Stimulated activated CD4-positive, alpha-beta T cell treated with anti-CD3 and anti-CD28 coated beads, Interleukin-1b, Interleukin-23, amount 100 ng/mL, for 4 hours (primary cell): ENCODE data around the gene HLA-DQB1.
"Not testable (repeated sequence)": the region's sequence is repeated elsewhere in the genome, so short reads cannot be mapped to it uniquely, and the experiment has no call there.

Source experiments
- DNase-seq, 2 donors: peaks; one replicate each; pipeline ENCODE4 v3.0.0-alpha.2; 2020; ENCODE audit warnings: low read depth in 2 of 2

The HLA-DQB1 gene

DNA sequence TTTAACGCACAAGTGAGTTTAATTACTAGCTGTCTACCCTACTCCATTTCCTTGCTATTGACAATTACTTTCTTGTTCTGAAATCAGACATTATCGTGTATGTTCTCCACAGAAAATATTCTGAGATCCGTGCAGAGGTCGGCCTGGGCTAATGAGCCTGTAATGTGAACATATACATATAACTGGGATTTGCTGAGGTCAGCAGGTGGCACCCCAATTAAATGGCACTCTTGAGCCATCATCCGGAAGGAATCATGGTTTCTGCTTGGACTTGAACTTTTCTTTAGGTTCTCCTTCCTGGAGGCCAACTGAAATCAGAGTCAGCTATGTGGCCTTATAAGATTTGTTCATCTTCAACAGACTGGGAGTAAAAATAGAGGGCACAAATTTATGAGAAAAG lies 3.6 kb downstream of the HLA-DQB1 start:
- DNase-seq = no peak

DNA sequence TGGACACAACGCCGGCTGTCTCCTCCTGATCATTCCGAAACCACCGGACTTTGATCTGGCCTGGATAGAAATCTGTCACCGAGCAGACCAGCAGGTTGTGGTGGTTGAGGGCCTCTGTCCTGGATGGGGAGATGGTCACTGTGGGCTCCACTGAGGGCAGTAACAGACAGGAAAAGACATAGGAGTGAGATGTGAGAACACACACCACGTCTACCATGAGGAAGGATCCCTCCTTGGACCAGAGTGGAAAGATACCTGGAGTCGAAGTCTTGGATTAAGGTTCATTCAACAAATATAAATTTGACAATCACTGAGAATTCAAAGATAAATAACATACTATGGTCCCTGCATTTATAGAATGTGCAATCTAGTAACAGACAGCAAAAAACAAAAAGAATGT lies 4.4 kb downstream of the HLA-DQB1 start:
- no peak for DNase-seq

DNA sequence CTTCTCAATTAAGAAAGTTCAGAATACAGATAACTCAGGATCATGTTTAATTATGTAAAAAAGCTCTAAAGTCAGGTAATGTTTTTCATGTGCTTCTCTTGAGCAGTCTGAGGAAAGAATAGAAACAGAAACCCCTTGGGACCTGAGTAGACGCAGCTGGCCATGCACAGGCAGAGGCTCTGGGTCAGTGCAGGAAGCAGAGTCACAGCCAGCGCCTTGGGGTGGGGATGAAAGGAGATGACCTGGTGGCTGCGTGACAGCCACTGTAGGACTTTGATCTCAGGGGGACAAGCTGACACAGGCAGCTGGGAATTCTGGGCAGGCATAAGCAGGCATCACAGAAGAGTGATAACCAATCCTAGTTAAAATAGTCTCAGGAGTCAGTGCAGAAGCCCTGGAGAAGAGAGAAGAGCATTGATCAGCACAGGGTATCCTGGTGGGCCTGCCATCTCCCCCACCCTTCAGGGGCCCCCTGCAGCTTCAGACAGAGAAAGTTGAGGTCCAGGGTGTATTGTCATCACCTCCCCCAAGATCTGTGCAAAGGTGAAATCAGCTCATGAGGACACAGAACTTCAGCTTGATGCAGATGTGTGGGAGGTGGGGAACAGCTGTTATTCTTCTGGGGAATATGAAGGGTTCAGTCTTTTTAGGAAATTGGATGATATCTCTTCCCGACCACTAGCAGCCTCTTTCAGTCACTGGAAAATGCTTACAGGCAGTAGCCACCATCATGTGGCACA lies 6.4 kb downstream of the HLA-DQB1 start:
- DNase-seq = no peak

DNA sequence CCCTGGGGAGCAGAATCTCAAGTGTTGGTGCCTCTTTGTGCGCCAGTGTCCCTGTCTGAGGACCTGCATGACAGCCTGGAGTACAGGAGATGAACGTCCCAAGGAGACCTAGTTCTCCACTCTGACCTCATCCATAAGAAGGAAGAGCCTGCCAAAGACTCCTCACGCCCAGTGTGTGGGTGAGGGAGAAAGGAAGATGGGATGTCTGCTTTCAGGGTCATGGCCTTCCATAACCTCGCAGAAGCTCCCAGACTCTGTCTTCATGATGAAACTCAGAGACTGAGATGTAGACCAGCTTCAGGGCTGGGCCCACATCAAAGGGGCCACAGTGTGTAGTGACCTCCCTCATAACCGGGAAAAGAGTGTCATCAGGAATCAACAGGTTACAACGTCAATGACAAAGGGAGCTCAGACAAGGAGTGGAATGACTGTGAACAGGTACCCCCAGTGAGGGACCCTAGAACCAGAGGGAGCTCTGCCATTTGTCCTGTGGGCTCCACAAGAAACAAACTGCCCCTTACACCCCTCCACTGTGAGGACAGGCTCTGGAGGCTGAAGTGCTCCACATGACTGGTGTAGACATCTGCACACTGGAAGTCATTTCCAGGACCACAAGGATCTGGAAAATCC lies 8.1 kb downstream of the HLA-DQB1 start:
- DNase-seq = no peak

- DNase-seq = not testable (repeated sequence)
These were observed 8.6 kb downstream of the HLA-DQB1 start for GRCh38 chr6:32657819-32658218.

GRCh38 chr6:32657329-32657728 lies 9.1 kb downstream of the HLA-DQB1 start:
- not testable (repeated sequence) for DNase-seq

GRCh38 chr6:32655203-32655710 lies 11.2 kb downstream of the HLA-DQB1 start:
- no peak for DNase-seq

- no peak for DNase-seq
These were observed 21.3 kb downstream of the HLA-DQB1 start for GRCh38 chr6:32645047-32645703.

DNA sequence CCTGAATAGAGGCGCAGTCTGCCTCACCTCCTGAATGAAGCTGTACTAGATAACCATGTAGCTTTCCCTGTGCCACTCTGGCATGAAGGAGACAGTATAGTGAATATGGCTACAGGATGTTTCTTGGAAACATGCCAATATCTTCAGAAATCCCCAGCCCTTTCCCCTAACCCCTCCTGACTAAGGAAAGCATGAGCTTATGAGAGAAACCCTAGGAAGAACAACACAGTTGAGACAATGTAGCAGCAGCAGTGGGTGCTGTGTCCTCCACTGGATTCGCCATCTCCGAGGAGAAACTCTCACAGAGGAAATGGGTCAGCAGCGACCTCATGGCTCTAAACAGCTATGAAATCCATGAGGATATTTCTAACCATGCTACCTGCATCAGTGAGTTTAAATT lies 22.6 kb downstream of the HLA-DQB1 start:
- DNase-seq = no peak

DNA sequence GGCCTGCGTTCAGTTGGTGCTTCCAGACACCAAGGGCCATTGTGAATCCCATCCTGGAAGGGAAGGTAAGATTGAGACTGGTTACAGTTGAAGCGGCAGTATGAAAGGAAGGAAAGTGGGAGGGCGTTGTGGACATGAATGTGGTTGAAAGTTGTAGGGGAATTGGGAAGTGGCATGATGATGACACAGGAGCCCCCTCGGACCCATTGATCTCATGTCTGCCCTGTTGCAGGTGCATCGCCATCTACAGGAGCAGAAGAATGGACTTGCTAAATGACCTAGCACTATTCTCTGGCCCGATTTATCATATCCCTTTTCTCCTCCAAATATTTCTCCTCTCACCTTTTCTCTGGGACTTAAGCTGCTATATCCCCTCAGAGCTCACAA lies 23.7 kb downstream of the HLA-DQB1 start:
- DNase-seq = no peak

- not testable (repeated sequence) for DNase-seq
These were observed 24.4 kb downstream of the HLA-DQB1 start for GRCh38 chr6:32641785-32642719.

DNA sequence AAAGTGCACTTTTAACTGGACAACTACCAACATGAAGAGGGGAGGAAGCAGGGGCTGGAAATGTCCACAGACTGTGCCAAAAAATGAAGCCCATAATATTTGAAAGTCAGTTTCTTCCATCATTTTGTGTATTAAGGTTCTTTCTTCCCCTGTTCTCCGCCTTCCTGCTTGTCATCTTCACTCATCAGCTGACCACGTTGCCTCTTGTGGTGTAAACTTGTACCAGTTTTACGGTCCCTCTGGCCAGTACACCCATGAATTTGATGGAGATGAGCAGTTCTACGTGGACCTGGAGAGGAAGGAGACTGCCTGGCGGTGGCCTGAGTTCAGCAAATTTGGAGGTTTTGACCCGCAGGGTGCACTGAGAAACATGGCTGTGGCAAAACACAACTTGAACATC lies 25.3 kb downstream of the HLA-DQB1 start:
- DNase-seq = no peak

DNA sequence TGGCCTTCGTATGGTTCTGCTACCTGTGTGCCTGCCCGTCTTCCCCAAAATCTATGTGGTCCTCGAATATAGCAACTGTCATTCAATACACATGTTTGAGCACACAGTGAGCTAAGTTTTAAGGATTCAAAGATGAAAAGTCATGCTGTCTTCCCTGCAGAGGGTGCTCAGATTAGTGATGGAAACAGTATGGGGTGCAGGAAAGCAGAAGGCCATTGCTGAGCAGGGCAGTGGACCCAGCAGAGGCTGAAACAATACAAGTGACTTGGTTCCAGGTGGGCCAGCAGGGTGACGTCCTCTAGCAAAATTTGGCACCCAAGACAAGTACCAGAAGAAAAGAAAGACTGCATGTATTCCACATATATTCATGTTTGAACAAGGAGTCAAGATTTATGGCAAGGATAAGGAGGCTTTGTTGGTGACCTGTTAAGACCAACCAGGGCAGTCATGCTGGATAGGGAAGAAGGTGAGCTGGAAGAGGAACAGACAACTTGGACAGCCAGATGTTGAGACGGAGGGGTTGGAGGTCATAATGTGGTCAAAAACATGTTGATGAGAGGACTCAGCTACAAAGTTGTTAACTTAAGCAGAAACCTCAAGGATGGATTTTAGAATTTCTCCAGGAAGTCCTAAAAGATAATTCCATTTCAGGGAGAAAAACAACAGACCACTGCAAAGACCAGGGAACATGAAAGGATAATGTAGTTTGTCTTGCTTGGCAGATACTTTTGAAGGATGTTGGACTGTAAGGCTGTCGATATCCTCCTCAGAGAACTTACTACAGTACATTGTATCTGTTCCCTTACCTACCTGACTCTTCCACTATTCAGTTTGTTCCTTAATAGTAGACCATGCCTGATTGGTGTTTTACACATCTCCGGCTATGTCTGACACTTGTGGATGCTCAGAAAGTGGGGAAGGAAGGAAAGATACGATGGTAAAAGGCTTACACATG lies 26.7 kb downstream of the HLA-DQB1 start:
- DNase-seq = no peak

- no peak for DNase-seq
These were observed 27.8 kb downstream of the HLA-DQB1 start for GRCh38 chr6:32638532-32639219.

DNA sequence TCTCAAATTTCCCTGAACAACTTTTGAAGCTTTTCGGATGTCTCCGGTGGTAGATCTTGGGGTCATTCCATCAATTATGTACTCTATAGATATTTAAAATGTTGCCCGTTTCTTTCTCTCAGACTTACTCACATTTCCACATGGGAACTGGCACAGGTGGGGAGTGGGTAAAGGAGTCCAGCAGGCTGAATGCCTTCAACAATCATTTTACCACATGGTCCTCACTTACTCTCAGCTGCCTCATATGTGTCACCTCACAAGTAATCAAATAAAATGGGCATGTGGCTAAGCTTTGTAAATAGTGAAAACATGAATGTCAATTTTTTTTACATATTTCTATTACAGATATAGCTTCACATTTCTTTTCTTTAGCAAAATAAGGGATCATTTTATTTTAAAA lies 28.6 kb downstream of the HLA-DQB1 start:
- no peak for DNase-seq

GRCh38 chr6:32637219-32637880 lies 29.1 kb downstream of the HLA-DQB1 start, which contains the start of gene HLA-DQA1:
TSS of gene HLA-DQA1 (plus strand) at chr6:32637406. CDS start at chr6:32637459, 53 bp downstream.
- DNase-seq = no peak

GRCh38 chr6:32635526-32636123 lies 30.8 kb downstream of the HLA-DQB1 start:
- DNase-seq = no peak

GRCh38 chr6:32629793-32630192 lies 36.7 kb downstream of the HLA-DQB1 start:
- not testable (repeated sequence) for DNase-seq

DNA sequence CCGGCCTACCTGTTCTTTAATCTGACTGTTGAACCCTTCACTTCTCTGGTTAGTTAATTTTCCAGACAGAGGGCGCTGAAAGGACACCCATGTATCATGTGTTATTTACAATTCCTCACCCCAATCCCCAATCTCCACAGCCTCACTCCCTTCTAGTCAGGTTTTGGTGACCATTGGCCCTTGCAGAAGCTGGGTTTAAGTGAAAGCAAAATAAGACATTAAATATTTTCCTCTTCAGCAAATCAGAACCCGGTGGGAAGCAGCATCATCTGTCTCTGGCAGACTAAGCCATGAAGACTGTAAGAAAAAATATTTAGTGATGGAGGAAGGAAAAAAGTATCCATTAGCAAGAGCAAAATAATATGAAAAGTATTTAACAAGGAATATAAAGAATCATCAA lies 38.6 kb downstream of the HLA-DQB1 start:
- no peak for DNase-seq
